SKM-1 treated with dmso at 0.1 percent for 144 hours (cell line): ENCODE results near the gene CBFB.
"Not testable (repeated sequence)": the region's sequence is repeated elsewhere in the genome, so short reads cannot be mapped to it uniquely, and the experiment has no call there.

Source experiments
- DNase-seq: peaks from one replicate; lab custom pipeline; 2025; ENCODE audit not compliant: unreplicated experiment; lab: John Stamatoyannopoulos, UW

The CBFB gene

GRCh38 chr16:67040906-67041305 lies 12.0 kb downstream of the CBFB start:
- DNase-seq: no peak

- not testable (repeated sequence) for DNase-seq
Measured at GRCh38 chr16:67041520-67041919, 12.6 kb downstream of the CBFB start.

DNA sequence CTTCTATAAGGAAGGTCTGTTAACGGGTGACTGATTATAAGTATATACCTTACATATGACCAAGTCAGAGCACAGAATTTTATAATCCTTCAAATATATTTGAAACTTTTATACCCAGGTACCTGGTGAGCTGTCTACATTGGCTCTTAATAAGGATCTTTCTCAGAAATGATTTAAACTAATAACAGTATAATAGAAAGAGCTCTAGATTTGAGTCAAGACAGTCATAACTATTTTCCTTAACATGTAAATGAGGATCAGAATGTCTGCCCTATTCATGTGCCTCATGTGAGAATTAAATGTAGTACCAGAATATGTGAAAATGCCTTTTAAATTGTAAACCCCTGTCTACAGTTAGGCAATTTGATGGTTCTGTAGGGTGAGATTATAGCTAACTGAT lies 14.5 kb downstream of the CBFB start:
- no peak for DNase-seq

DNA sequence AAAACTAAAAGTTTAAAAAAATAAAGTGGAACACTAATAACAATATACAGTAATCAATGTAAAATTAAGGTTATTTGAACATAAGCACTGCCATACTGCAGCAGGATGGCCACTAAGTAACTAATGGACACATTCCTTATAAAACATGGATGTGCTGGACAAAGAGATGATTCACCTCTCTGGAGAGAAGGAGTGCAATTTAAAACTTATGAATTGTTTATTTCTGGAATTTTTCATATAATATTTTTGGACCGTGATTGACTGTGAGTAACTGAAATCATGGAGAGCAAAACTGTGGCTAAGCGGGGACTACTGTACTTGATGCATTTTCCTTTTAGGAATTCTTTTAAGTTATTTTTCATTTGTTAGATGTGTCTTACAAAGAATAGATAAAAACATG lies 21.8 kb downstream of the CBFB start:
- no peak for DNase-seq

GRCh38 chr16:67052399-67052798 lies 23.4 kb downstream of the CBFB start:
- DNase-seq: no peak

DNA sequence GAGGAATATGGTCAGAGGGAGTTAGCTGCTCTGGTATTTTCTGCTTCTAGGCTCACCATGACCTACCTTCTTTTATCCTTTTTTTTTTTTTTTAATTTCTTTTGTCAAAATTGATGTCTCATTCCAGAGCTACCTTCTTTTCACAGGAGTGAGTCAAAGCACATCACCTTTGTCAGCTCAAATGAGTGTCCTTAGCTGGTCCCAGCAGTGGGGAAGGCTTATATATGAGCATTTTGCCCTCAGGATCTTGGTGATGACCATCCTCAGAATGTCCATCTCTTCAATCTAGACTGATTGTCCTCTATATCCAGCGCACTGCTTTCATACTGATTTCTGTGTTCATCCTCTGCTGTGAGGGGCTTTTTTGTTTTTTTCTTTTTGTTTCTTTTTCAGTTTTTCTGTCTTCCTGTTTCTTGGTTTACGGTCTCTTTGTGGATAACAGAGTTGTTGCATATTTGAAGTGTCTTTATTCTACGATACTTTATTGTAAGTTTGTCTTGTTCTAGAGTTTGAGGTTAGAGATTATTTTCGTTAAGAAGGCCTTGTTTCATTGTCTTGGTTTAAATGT lies 24.9 kb downstream of the CBFB start:
- DNase-seq: no peak

GRCh38 chr16:67054901-67055300 lies 26.0 kb downstream of the CBFB start:
- no peak for DNase-seq

DNA sequence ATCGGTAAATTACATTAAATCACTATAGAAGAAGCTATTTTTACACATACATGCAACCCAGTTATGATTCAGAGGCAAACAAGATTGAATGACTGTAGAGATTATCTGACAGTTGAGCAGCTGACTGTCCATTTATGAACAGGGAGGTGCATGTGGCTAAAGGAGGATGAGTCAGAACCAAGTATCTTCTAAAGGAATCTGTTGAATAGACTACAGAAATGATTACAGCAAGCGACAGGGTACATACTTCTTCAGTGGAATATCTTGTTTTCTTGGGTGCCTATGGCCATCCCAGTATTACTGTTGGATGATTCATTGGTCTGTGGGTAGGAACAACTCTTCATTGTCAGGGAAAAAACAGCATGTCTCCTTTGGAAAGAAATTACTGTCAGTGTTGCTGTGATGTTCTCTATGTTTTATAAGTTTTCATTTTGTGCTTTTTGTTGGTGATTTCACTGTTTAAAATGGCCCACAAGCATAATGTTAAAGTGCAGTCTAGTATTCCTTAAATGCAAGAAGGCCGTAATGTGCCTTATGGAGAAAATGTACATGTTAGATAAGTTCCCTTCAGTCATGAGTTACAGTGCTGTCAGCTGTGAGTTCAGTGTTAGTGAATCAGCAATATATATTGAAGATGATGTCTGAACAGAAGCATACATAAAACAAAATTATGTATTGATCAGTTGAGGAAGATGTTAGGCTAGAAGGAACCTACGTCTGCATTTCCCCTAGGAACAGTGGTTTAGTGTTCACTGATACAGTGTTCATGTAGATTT lies 27.0 kb downstream of the CBFB start:
- DNase-seq: no peak

DNA sequence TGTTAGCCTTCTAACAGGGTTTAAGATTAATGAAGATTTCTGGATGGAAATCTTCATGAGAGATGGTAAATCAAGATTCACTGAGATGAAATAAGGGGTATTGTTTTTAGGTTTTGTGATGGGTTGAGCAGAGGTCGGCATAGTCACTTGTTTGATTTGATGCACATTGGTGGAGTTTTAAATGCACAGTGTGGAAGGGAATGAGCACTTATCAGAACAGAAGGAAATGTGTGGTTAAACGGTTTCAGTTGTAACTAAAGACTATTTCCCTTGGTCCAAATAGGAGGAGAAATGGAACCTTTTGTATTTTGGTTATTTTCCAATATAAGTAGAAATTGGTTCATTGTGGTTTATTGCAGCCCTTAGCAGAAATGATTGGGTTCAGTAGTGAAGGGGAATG lies 34.1 kb downstream of the CBFB start:
- DNase-seq: no peak

- DNase-seq: no peak
Measured at GRCh38 chr16:67068212-67068753, 39.3 kb downstream of the CBFB start.

- DNase-seq: no peak
Measured at GRCh38 chr16:67071476-67072048, 42.6 kb downstream of the CBFB start.

- DNase-seq: no peak
Measured at GRCh38 chr16:67075331-67075730, 46.4 kb downstream of the CBFB start.

DNA sequence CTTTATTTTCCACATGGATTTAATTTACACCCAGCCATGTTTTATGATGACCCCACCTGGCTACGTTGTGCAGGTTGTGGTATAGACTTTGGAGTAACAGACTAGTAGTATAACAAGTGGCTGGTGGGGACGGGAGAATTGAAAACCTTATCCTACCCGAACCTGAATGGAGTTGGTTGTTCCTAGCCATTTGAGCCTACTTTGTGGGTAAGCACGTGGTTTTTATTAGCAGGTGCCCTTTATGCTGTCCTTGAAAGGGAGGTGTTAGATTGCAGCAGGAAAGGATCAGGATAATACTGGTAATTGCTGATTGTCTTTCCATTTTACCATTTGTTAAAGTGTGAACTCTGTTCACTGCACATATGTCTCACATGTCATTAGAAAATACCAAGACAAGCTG lies 48.9 kb downstream of the CBFB start:
- DNase-seq: no peak

- no peak for DNase-seq
Measured at GRCh38 chr16:67082100-67082499, 53.2 kb downstream of the CBFB start.

DNA sequence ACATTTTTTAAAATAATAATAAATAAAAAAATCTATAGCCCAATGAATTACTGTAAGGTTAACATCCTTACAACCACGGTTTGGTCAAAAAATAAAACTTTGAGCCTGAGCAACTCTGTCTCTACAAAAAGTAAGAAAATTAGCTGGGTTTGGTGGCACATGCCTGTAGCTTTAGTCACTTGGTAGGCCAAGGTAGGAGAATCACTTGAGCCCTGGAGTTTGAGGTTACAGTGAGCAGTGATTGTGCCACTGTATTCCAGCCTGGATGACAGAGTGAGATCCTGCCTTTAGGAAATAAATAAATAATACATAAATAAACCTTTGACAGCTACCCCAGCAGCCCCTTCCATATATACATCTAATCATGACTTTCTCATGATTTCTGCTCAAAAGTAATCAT lies 53.9 kb downstream of the CBFB start:
- DNase-seq: no peak

- no peak for DNase-seq
Measured at GRCh38 chr16:67084345-67085028, 55.5 kb downstream of the CBFB start.

GRCh38 chr16:67086822-67087221 lies 57.9 kb downstream of the CBFB start:
- no peak for DNase-seq

DNA sequence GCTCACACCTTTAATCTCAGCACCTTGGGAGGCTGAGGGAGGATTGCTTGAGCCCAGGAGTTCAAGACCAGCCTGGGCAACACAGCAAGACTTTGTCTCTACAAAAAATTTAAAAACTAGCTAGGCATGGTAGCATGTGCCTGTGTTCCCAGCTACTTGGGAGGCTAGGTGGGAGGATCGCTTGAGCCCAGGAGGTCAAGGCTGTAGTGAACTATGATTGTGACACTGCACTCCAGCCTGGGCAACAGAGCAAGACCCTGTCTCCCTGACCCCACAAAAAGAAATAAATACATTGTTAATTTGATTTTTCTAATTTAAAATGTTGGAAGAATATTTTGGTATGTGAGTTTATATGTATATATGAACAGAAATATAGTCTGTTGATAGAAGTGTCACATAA lies 58.3 kb downstream of the CBFB start:
- no peak for DNase-seq

DNA sequence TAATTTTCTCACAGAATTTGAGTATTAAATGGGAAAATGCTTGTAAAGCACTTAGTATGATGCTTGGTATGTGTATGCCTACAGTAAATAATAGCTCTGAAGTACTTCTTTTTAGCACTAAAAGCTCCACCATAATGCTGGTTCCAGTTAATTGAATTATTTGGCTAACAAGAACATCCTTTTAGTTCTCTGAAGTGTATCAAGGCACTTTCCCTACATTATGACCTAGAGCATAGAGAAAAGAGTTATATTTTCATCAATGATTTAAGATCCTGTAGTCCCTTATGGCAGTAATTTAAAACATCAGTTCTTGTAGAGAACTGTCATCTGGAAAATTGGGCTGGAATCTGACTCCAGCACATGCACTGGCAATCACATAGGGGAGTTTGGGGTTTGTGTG lies 58.9 kb downstream of the CBFB start:
- no peak for DNase-seq

GRCh38 chr16:67088551-67088950 lies 59.6 kb downstream of the CBFB start:
- DNase-seq: no peak

DNA sequence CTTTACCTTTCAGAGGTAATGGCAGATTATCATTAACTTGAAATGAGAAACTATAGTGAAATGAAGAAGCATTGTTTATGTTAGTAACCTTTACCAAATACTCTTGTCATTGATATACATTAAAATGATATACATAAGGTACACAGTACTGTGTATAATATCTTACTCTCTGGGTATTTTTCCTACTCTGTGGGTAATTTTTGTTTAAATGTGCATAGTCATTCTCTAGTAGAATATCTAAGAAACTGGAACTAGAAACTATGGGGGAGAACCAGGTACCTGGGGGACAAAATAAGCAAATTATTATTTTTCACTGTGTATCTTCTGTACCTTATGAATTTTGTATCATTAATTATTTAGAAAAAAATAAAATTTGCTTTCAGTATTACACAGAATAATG lies 60.2 kb downstream of the CBFB start:
- DNase-seq: no peak
